NCI-H146 treated with DMSO at 0.1 percent for 48 hours (cell line): ENCODE data around the gene MAN1B1.
A peak's percentile ranks its signal among the peaks of the same experiment; 100 is the strongest.

Experiments used
- DNase-seq: peaks from one replicate; lab custom pipeline; 2025; ENCODE audit not compliant: unreplicated experiment; lab: John Stamatoyannopoulos, UW

Gene MAN1B1

GRCh38 chr9:137086531-137087408 lies at the start of gene MAN1B1:
Gene MAN1B1, plus strand, starts transcription at chr9:137086985. Its CDS starts 15 bp downstream, at chr9:137087000.
- peak; percentile 89 for DNase-seq

- DNase-seq: no peak
Observed at GRCh38 chr9:137037035-137037434, 49.8 kb upstream of the MAN1B1 start.

- DNase-seq: no peak
Observed at GRCh38 chr9:137037483-137037882, 49.3 kb upstream of the MAN1B1 start.

- no peak for DNase-seq
Observed at GRCh38 chr9:137038916-137039315, 47.9 kb upstream of the MAN1B1 start.

GRCh38 chr9:137039611-137040366 lies 47.0 kb upstream of the MAN1B1 start:
- DNase-seq: no peak

- DNase-seq: no peak
Observed at GRCh38 chr9:137040568-137040967, 46.2 kb upstream of the MAN1B1 start.

- DNase-seq: no peak
Observed at GRCh38 chr9:137041124-137041523, 45.7 kb upstream of the MAN1B1 start.

- no peak for DNase-seq
Observed at GRCh38 chr9:137042751-137043727, 43.7 kb upstream of the MAN1B1 start.

GRCh38 chr9:137044037-137044436 lies 42.7 kb upstream of the MAN1B1 start:
- no peak for DNase-seq

- DNase-seq: no peak
Observed at GRCh38 chr9:137044502-137045177, 42.1 kb upstream of the MAN1B1 start.

- no peak for DNase-seq
Observed at GRCh38 chr9:137045294-137046087, 41.3 kb upstream of the MAN1B1 start.

GRCh38 chr9:137046088-137046787 lies 40.5 kb upstream of the MAN1B1 start, which contains the start of gene NPDC1:
Gene NPDC1, minus strand, starts transcription at chr9:137046177. Its CDS starts 188 bp downstream, at chr9:137045989.
- DNase-seq: peak; percentile 65

GRCh38 chr9:137048655-137049543 lies 37.9 kb upstream of the MAN1B1 start:
- DNase-seq: no peak

GRCh38 chr9:137049544-137050449 lies 37.0 kb upstream of the MAN1B1 start:
- DNase-seq: no peak

- DNase-seq: no peak
Observed at GRCh38 chr9:137050570-137050969, 36.2 kb upstream of the MAN1B1 start.

- DNase-seq: no peak
Observed at GRCh38 chr9:137051145-137051724, 35.5 kb upstream of the MAN1B1 start.
